NCI-H1417 (cell line): ENCODE results near the gene ZNF200.
"Not testable (repeated sequence)": the region's sequence is repeated elsewhere in the genome, so short reads cannot be mapped to it uniquely, and the experiment has no call there.

Experiments
- DNase-seq, 3 experiments: peaks; one replicate each; lab custom pipeline; 2025; lab: John Stamatoyannopoulos, UW

ZNF200 gene

DNA sequence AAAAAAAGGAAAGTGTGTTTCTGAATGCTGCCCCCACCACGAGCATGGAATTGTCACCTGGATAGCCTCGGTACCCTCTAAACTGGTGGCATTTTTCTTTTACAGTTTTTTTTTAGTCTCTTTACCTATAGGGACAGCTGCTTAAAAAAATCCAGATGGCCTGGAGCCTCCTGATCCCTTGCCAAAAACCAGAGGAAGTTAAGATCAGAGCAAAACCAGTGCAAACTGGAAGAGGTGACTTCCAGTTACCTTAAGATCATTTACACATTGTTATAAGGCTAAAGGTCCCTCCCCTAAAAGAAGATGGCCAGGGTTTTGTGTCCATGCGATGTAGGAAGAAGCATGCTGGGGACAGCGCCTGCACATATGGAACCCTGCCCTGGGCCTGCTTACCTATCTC lies 18.0 kb upstream of the ZNF200 start:
- DNase-seq = no peak

GRCh38 chr16:3249451-3249850 lies 14.5 kb upstream of the ZNF200 start:
- DNase-seq = no peak

DNA sequence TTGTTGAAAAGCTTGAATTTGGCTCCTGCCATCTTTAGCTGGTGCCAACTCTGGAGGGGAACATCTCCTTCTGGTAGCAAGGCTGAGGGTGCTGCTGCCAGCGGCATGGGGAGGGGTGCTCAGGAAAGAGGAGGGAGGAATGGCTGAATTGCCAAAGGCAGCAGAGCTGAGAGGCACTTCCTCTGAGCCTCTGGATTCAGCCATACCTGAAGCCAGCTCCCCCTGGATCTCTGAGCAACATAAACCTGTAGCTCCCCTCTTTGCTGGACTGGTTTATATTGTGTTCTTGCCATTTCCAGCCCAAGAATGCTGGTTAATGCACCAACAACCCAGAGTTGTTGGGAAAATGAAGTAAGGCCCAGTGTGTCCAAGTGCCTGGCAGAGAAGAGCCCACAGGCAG lies 14.1 kb upstream of the ZNF200 start:
- DNase-seq = no peak

- DNase-seq = no peak
Measured at GRCh38 chr16:3248596-3248995, 13.6 kb upstream of the ZNF200 start.

- no peak for DNase-seq
Measured at GRCh38 chr16:3246876-3247275, 11.9 kb upstream of the ZNF200 start.

DNA sequence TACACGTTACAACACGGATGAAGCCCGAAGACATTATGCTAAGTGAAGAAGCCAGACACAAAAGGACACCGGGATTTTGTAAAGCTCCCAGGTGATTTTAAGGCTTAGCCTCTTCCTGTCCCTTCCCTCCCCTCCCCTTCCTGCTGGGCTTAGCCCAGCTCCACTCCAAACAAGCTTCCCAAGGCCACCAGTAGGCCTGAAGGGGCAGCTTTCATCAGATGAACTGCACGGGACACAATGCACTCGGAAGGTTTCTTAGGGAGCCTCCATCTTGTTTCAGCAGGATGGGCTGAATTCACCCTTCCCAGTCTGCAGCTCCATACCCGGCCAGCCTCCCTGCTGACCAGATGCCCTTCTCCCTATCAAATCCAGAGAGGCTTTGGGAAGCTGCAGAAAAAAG lies 11.0 kb upstream of the ZNF200 start:
- DNase-seq = no peak

GRCh38 chr16:3243882-3244281 lies 8.9 kb upstream of the ZNF200 start:
- DNase-seq = no peak

DNA sequence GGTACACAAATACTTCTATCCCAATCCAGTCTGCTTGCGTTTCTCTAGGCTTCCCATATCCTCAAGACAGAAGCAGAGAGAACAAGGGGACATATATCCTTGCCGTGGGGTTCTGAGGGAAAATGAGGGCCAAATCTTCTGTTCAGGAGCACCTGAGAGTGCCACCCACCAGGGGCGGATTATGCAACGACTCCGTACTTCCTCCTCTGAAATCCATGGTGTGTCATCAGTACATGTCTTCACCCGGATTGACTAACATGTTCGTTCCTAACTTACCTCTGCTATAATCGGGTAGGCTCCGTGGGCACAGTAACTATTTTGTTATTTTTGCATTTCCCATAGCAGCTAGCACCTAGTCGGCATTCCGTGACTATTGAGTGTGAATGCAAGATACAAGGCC lies 7.8 kb upstream of the ZNF200 start:
- DNase-seq = no peak

GRCh38 chr16:3241761-3242160 lies 6.8 kb upstream of the ZNF200 start:
- no peak for DNase-seq

DNA sequence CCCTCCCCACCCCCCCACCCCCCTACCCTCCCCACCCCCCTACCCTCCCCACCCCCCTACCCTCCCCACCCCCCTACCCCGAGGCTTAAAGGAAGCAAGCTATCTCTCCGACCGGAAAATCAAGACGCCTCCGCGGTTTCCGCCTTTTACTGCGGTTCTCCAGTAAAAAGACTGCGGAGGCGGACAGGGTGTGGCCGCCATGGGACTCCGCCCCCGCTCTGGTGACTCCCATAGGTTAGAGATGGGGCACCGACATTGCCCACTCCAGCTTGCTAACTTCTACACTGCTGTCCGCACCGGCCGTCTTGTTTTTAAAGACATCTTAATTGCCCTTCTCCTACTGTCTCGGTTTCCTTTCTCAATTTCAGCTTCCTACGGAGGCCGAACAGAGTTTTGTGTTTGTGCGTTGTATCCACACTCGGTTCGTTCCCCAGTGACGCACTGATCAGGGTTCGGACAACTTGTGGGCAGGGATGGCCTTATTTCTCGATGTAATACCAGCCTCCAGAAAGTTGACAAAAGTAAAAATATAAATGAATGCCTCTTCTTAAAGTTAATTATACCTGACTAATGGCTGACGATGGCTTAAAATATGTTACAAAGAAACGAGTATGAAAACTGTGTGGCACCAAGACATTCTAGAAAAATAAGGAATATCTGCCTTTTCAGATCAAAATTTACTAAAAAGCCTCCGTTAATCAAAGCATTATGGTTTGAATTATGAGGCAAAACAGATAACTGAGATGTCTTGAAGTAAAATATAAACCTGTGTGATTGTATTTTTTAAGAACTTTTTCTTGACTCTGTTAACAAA lies 1.1 kb upstream of the ZNF200 start:
- no peak for DNase-seq

DNA sequence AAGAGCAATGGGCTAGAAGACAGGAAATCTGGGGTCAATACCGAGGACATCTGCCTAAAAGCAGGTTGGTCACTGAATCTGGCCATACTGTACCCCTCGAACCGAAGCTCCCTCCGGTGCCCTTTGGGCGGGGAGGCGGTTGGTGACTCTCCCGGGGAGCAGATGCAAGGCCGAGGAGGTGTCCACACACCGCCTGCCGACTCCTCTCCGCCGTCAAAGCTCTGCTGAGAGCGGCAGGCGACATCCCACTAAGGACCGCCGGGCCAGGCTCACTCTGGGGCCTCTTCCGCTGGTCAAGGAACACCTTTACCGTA lies 458 bp downstream of the ZNF200 start:
- DNase-seq = no peak

DNA sequence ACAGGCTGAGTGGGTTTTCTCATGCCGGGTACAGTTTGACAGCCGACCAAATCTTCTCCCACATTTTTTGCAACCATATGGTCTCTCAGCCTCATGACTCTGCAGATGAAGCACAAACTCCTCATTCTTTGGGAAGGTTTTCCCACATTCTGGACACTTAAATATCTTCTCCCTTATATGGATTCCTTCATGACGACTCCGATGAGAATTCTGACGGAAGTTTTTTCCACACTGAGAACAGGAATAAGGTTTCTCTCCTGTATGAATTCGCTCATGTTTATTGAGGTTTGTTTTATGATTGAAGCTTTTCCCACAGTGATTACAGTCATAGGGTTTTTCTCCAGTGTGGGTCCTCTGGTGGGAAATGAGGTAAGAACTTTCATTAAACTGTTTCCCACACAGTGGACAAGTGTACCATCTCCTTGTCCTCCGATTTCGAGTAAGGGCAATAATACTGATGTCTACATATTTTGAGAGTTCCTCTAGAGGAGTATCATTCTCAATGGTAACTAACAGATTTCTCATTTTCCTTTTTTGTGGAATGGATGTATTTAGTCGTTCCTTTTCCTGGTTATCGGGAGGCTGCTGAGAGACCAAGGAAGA lies 10.9 kb downstream of the ZNF200 start:
- DNase-seq = peak in 1 of 3 experiments; percentile 16

DNA sequence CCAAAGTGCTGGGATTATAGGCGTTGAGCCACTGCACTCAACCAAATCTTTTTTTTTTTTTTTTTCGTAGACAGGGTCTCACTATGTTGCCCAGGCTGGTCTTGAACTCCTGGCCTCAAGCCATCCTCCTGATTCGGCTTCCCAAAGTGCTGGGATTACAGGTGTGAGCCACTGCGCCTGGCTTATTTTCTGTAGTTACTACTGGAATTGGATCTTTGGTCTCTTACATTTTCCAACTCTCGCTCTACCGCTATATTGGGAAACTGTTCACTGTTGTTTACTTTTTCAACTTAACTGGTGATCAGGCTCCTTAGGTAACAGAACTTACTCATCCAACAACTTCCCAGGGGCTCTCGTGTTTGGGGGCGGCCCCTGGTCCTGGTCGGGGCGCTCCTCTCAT lies 14.1 kb downstream of the ZNF200 start:
- no peak for DNase-seq

DNA sequence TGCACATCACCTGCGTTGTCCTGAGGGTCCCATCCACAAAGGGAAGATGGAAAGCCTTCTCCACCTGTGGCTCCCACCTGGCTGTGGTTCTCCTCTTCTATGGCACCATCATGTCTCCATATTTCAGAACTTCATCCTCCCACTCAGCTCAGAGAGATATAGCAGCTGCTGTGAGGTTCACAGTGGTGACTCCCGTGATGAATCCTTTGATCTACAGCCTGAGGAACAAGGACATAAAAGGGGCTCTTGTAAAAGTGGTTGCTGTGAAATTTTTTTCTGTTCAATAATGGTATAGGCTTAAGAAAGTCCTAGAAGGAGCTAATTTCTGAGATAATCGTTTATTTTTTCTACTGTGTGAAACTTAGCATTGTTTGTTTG lies 18.7 kb downstream of the ZNF200 start:
- DNase-seq = no peak

DNA sequence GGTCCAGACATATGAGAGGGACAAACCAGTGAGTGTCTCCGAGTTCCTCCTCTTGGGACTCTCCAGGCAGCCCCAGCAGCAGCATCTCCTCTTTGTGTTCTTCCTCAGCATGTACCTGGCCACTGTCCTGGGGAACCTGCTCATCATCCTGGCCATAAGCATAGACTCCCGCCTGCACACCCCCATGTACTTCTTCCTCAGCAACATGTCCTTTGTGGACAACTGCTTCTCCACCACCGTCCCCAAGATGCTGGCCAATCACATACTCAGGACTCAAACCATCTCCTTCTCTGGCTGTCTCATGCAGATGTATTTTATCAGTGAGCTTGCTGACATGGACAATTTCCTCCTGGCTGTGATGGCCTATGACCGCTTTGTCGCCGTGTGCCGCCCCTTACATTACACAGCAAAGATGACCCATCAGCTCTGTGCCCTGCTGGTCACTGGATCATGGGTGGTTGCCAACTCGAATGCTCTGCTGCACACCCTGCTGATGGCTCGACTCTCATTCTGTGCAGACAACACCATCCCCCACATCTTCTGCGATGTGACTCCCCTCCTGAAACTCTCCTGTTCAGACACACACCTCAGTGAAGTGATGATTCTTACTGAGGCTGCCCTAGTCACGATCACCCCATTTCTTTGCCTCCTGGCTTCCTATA lies 19.2 kb downstream of the ZNF200 start:
- no peak for DNase-seq

DNA sequence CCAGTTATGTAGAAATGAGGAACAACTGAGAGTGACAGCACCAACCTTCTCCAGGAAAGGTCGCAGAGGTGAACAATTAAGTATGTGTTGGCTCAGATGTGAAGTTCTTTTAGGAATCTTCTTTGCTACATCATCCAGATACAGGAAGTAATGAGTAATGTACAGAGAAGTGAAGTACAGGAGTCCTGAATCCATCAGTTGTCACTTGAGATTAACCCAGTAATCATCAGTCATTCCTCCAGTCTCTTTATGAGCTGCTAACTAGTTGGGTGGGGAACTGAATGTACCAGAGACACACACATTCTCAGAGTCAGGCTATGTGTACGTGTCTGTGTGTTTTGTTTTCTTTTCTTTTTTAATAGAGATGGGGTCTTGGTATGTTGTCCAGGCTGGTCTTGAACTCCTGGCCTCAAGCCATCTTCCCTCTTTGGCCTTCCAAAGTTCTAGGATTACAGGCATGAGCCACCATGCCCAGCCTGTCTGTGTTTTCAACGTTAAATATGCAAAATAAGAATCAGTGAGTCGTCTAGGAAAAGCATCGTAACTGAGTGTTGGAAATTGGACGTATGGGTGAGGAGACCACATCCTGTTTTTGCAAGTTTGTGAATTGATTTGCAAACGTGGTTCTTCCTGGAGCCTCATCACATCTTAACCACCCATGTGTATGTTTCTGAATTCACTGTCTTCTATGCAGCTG lies 19.9 kb downstream of the ZNF200 start:
- DNase-seq = no peak

DNA sequence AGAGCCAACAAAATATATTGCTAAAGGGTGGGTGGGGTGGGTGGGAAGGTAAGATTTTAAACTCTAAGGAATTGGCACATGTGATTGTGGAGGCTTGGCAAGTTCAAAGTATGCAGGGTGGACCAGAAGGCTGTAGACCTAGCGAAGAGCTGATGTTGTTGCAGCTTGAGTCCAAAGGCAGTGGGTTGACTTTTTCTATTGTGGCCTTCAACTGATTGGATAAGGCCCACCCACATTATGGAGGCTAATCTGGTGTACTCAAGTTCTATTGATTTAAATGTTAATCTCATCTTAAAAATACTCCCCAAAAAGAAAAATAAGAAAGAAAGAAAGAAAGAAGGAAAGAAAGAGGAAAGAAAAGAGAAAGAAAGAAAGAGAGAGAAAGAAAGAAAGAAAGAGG lies 22.4 kb downstream of the ZNF200 start:
- DNase-seq = no peak

DNA sequence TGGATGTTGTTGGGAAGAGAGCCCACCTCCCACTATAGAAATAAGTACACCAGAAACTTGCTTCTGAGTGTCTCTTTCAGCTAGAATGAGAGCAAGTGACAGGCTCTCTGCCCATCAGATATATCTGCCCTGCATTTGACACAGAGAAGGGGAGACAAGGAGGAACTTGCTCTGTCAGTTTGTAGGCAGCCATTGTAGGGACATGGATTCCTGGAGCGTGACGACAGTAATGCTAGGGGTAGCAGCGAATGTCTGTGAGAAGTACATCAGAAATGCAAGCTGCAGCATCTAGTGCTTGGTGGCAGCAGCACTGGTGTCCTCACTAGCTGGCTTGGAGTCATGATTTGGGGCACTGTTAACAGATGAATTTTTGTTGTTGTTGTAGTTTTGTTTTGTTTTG lies 23.0 kb downstream of the ZNF200 start:
- DNase-seq = no peak

GRCh38 chr16:3207086-3207953 lies 27.6 kb downstream of the ZNF200 start:
- no peak for DNase-seq

- not testable (repeated sequence) for DNase-seq
Measured at GRCh38 chr16:3205939-3206338, 29.0 kb downstream of the ZNF200 start.

- no peak for DNase-seq
Measured at GRCh38 chr16:3202903-3203539, 31.9 kb downstream of the ZNF200 start.
